Measurements from ENCODE around the gene AARS2. TPM values are rescaled to one million over a fixed set of nuclear protein-coding genes. Genes with fewer than 3 reads are reported as not detected.

Gene AARS2
- total RNA-seq, 1 donor from 2014 or later: 7.9 TPM

DNA sequence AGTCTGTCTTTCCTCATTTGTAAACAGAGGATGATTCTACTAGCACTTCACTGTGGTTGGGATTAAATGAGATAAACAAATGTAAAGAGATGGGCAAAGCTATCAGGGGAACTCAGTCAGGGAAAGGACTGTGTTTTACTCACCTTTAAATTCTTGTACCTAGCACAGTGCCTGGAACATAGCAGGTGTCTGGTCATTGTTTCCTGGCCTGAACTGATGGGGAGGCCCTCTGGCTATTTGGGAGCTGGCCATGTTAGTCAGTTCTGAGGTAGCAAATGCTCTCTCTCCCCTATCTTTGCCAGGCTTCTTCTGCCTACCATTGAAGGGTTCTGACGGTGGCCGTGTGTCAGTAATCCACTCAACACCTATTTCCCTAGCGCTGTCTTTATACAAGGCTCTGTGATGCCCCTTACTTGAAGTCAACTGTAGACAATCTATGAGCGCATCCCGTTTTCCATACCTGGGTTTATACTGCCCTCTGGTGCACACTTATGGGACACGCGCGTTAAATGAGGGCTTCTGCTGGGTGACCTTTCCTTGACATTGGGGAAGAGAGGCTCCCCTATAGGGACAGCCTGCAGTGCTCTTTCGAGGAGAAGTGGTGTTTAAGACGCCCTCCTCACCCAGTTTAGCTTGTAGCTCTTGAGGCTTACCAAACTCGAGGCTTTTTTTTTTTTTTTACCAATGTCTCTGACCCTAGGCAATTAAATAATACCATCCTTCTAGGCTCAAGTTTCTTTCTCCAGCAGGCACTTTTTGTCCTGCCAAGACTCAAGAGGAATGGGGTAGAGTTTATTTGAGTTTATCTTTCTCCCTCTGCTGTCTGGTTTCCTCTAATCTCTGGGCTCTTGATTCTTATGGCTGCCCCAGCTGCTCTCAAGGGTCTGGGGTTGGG lies 25.3 kb upstream of the AARS2 start:
- H3K27me3 Mint-ChIP-seq (ENCODE audit: low read depth): peaks cover 36% of the 10 kb centered on the region
- no peaks in the 10 kb centered on the region for H3K36me3 Mint-ChIP-seq (ENCODE audit: low read depth)
- H3K4me1 Mint-ChIP-seq (ENCODE audit: low read depth): peaks cover 6% of the 10 kb centered on the region
- H3K4me3 Mint-ChIP-seq (ENCODE audit: unreplicated experiment): no peak overlapping the region
- no peak for DNase-seq (ENCODE audit: low spot score)
- TF ChIP-seq, protein P1, sequence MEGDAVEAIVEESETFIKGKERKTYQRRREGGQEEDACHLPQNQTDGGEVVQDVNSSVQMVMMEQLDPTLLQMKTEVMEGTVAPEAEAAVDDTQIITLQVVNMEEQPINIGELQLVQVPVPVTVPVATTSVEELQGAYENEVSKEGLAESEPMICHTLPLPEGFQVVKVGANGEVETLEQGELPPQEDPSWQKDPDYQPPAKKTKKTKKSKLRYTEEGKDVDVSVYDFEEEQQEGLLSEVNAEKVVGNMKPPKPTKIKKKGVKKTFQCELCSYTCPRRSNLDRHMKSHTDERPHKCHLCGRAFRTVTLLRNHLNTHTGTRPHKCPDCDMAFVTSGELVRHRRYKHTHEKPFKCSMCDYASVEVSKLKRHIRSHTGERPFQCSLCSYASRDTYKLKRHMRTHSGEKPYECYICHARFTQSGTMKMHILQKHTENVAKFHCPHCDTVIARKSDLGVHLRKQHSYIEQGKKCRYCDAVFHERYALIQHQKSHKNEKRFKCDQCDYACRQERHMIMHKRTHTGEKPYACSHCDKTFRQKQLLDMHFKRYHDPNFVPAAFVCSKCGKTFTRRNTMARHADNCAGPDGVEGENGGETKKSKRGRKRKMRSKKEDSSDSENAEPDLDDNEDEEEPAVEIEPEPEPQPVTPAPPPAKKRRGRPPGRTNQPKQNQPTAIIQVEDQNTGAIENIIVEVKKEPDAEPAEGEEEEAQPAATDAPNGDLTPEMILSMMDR (IDR thresholded peaks at IDR 0.05): peak; percentile 91
- H3K27ac Mint-ChIP-seq (ENCODE audit: unreplicated experiment): no peak overlapping the region
- no peaks in the 10 kb centered on the region for H3K9me3 Mint-ChIP-seq (ENCODE audit: low read depth)

DNA sequence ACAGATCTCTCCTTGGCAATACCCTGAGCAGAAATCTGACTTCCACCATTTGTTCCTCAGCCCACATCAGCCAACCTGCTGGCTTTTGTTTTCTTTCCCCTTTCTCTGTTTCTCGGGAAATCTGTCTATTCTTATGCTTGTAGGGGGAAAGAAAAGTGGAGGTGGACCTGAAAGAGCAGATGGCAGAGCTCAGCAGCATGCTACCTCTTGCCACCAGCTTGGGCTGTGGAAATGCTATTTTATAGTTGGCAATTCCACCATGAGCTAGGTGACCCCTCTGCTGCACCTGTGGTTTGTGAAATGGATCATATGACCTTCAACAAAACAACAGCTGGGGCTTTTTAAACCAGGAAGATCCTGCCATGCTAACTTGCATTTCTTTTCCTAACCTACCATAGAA lies 22.5 kb upstream of the AARS2 start:
- Mint-ChIP-seq H3K4me1 (ENCODE audit: low read depth) (peaks cover 6% of the 10 kb centered on the region), H3K36me3 (ENCODE audit: low read depth) (no peaks in the 10 kb centered on the region), H3K27ac (ENCODE audit: unreplicated experiment) (no peak overlapping the region), H3K9me3 (ENCODE audit: low read depth) (no peaks in the 10 kb centered on the region), H3K4me3 (ENCODE audit: unreplicated experiment) (no peak overlapping the region), H3K27me3 (ENCODE audit: low read depth) (peaks cover 35% of the 10 kb centered on the region)
- no peak for DNase-seq (ENCODE audit: low spot score)
- TF ChIP-seq, protein P1 (IDR thresholded peaks at IDR 0.05): no peak

DNA sequence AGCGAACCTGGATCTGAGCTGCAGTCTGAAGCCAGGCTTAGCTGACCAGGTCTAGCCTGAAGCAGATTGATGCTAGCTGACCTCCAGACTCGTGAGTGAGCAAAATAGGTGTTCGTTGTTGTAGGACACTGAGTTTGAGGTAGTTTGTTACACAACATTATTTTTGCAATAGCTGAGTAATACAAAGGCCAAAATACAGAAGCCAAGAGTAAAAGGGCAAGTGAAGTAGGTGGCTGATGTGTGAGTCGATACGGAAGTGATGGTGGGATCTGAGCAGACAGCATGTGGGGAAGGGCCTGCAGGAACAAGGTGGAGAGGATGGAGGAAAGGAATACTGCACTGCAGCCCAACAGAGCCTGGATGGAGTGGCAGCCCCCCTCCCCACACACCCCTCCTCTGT lies 20.8 kb upstream of the AARS2 start:
- no peaks in the 10 kb centered on the region for H3K9me3 Mint-ChIP-seq (ENCODE audit: low read depth)
- H3K4me1 Mint-ChIP-seq (ENCODE audit: low read depth): peaks cover 4% of the 10 kb centered on the region
- H3K27ac Mint-ChIP-seq (ENCODE audit: unreplicated experiment): no peak overlapping the region
- TF ChIP-seq, protein P1 (IDR thresholded peaks at IDR 0.05): no peak
- no peak for DNase-seq (ENCODE audit: low spot score)
- H3K4me3 Mint-ChIP-seq (ENCODE audit: unreplicated experiment): no peak overlapping the region
- no peaks in the 10 kb centered on the region for H3K36me3 Mint-ChIP-seq (ENCODE audit: low read depth)
- H3K27me3 Mint-ChIP-seq (ENCODE audit: low read depth): peaks cover 50% of the 10 kb centered on the region

DNA sequence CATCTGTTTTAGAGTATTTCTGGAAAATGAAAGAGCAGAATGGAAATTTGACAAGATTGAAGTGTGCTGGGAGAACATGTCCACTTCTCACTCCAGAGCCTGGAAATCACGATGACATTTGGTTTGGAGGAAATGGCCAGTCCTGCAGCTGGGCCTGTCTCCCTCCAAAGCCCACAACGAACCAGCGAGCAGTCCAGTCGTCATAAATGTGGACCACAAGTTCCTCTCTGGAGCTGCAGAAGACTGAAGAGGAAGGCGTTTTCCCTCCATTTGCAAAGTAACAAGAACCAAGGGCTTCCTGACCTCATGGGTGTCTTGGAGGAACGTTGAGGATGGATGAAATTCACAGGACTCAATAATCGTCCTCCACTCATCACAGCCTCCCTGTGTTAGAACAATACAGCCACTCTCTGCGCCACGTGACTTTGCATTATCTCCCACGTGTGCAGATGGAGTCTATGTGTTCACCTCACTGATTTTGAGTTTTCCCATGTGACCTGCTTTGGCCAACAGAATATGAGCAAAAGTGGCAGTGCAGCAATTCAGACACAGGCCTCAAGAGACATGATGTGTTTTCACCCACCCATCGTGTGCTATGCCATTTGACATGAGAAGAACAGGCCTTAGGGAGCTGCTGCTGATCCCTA lies 20.2 kb upstream of the AARS2 start:
- Mint-ChIP-seq H3K9me3 (ENCODE audit: low read depth) (no peaks in the 10 kb centered on the region), H3K36me3 (ENCODE audit: low read depth) (no peaks in the 10 kb centered on the region), H3K4me1 (ENCODE audit: low read depth) (no peaks in the 10 kb centered on the region), H3K4me3 (ENCODE audit: unreplicated experiment) (no peak overlapping the region), H3K27ac (ENCODE audit: unreplicated experiment) (no peak overlapping the region), H3K27me3 (ENCODE audit: low read depth) (peaks cover 54% of the 10 kb centered on the region)
- TF ChIP-seq, protein P1 (IDR thresholded peaks at IDR 0.05): no peak
- no peak for DNase-seq (ENCODE audit: low spot score)

DNA sequence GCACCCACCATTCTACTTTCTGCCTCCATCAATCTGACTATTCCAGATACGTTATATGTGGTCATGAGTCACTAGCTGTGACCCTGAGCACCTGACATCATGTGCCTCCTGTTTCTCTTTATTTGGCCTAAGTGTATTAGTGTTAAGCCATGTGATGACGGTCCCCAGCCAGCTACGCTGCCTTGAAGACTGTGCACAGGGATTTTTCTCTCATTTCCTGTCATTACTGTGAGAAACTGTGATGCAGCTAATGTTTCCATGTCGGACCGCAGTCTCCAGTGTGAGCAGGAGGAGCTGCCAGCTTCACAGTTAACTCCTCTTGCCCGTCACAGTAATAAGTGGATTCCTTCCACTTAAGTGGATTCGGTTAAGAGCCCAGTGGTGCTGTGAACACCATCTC lies 19.4 kb upstream of the AARS2 start:
- H3K9me3 Mint-ChIP-seq (ENCODE audit: low read depth): no peaks in the 10 kb centered on the region
- DNase-seq (ENCODE audit: low spot score): no peak
- H3K27me3 Mint-ChIP-seq (ENCODE audit: low read depth): peaks cover 61% of the 10 kb centered on the region

More for the DNA sequence above, 19.4 kb upstream of the AARS2 start:
- Mint-ChIP-seq H3K36me3 (ENCODE audit: low read depth) (no peaks in the 10 kb centered on the region), H3K4me1 (ENCODE audit: low read depth) (no peaks in the 10 kb centered on the region), H3K4me3 (ENCODE audit: unreplicated experiment) (no peak overlapping the region), H3K27ac (ENCODE audit: unreplicated experiment) (no peak overlapping the region)
- TF ChIP-seq, protein P1 (IDR thresholded peaks at IDR 0.05): no peak
